Ectodermal cell (in vitro differentiated cells): ENCODE data around the gene ZNF385C.
"Not testable (repeated sequence)": the region's sequence is repeated elsewhere in the genome, so short reads cannot be mapped to it uniquely, and the experiment has no call there.

Source experiments
- H3K27ac ChIP-seq: 2 replicates; pipeline ENCODE4 v1.7.0; 2013; ENCODE audit warnings: mild to moderate bottlenecking, low read depth, low read length; ENCODE audit not compliant: insufficient read depth, poor library complexity, severe bottlenecking
- H3K27me3 ChIP-seq: 2 replicates; pipeline ENCODE4 v1.7.0; 2013; ENCODE audit warnings: mild to moderate bottlenecking, low read length; ENCODE audit not compliant: insufficient read depth, control insufficient read depth, poor library complexity, severe bottlenecking
- H3K36me3 ChIP-seq: one replicate; pipeline ENCODE4 v1.7.0; 2013; ENCODE audit warnings: low read length; ENCODE audit not compliant: control insufficient read depth, insufficient read depth
- H3K4me1 ChIP-seq: one replicate; pipeline ENCODE4 v1.7.0; 2013; ENCODE audit warnings: low read length; ENCODE audit not compliant: control insufficient read depth, insufficient read depth
- H3K4me3 ChIP-seq: 2 replicates; pipeline ENCODE4 v1.7.0; 2013; ENCODE audit warnings: low read depth, low read length, control low read depth; ENCODE audit not compliant: insufficient read depth
- H3K9me3 ChIP-seq: 2 replicates; pipeline ENCODE4 v1.7.0; 2013; ENCODE audit warnings: mild to moderate bottlenecking, low read length, moderate library complexity; ENCODE audit not compliant: control insufficient read depth
- WGBS, 2 experiments: methylation state at CpG; one replicate each; pipeline ENCODE4 v1.1.7; 2013; ENCODE audit warnings: missing lambda C conversion rate in 2 of 2; 5-methylcytosine and 5-hydroxymethylcytosine counted together

ZNF385C gene

GRCh38 chr17:42018339-42018738, 79.9 kb downstream of the ZNF385C start:
- H3K27me3 ChIP-seq, result no peaks in the 10 kb centered on the region
- WGBS, 2 experiments, result 48 to 67% methylated on average over 3 of the region's 3 CpGs
- H3K9me3 ChIP-seq, result no peaks in the 10 kb centered on the region
- peaks cover 6% of the 10 kb centered on the region for H3K36me3 ChIP-seq
- peak overlapping the region; percentile 100 for H3K4me3 ChIP-seq
- peaks cover 17% of the 10 kb centered on the region for H3K4me1 ChIP-seq
- no peak overlapping the region for H3K27ac ChIP-seq

GRCh38 chr17:42017866-42018200, 80.4 kb downstream of the ZNF385C start:
- Histone ChIP-seq H3K4me1 (peaks cover 17% of the 10 kb centered on the region), H3K27me3 (no peaks in the 10 kb centered on the region)

GRCh38 chr17:42016941-42017865, 81.1 kb downstream of the ZNF385C start, which contains the start of gene DNAJC7:
Gene DNAJC7 (minus strand): TSS chr17:42017439. CDS start chr17:42017416, 23 bp downstream.
- H3K27me3 ChIP-seq, result no peaks in the 10 kb centered on the region
- H3K4me3 ChIP-seq, result peak within 1 kb of the TSS; percentile 100
- peaks cover 17% of the 10 kb centered on the region for H3K4me1 ChIP-seq
- no peaks in the 10 kb centered on the region for H3K36me3 ChIP-seq
- no peaks in the 10 kb centered on the region for H3K9me3 ChIP-seq
- H3K27ac ChIP-seq, result peak within 1 kb of the TSS; percentile 90
- 0% methylated on average over 70 of the region's 70 CpGs for WGBS, 2 experiments

More at GRCh38 chr17:42017866-42018200, 80.4 kb downstream of the ZNF385C start:
- peak overlapping the region; percentile 90 for H3K27ac ChIP-seq
- peak overlapping the region; percentile 100 for H3K4me3 ChIP-seq
- peaks cover 1% of the 10 kb centered on the region for H3K36me3 ChIP-seq
- no peaks in the 10 kb centered on the region for H3K9me3 ChIP-seq
- 16 to 18% methylated on average over 11 of the region's 11 CpGs for WGBS, 2 experiments

- H3K27me3 ChIP-seq, result no peaks in the 10 kb centered on the region
- peaks cover 16% of the 10 kb centered on the region for H3K4me1 ChIP-seq
- H3K27ac ChIP-seq, result peak overlapping the region; percentile 90
- H3K9me3 ChIP-seq, result no peaks in the 10 kb centered on the region
- peak overlapping the region; percentile 100 for H3K4me3 ChIP-seq
- H3K36me3 ChIP-seq, result no peaks in the 10 kb centered on the region
- 16% methylated on average over 12 of the region's 12 CpGs for WGBS, 2 experiments
Measured at GRCh38 chr17:42016411-42016831, 81.9 kb downstream of the ZNF385C start.

GRCh38 chr17:42013740-42014139, 84.5 kb downstream of the ZNF385C start:
- H3K36me3 ChIP-seq, H3K27me3 ChIP-seq, H3K4me3 ChIP-seq, H3K4me1 ChIP-seq, H3K27ac ChIP-seq, H3K9me3 ChIP-seq: not testable (repeated sequence)
- whole genome bisulfite sequencing, 2 experiments, result 94 to 98% methylated on average over 12 of the region's 12 CpGs

GRCh38 chr17:42012363-42012762, 85.9 kb downstream of the ZNF385C start:
- 51 to 59% methylated on average over 4 of the region's 4 CpGs for WGBS, 2 experiments
- not testable (repeated sequence) for H3K9me3 ChIP-seq, H3K27me3 ChIP-seq, H3K27ac ChIP-seq, H3K4me3 ChIP-seq, H3K4me1 ChIP-seq, H3K36me3 ChIP-seq

- no peak overlapping the region for H3K4me3 ChIP-seq
- peaks cover 4% of the 10 kb centered on the region for H3K4me1 ChIP-seq
- 94 to 96% methylated on average over 3 of the region's 3 CpGs for WGBS, 2 experiments
- H3K27ac ChIP-seq, result no peak overlapping the region
- H3K36me3 ChIP-seq, result no peaks in the 10 kb centered on the region
- no peaks in the 10 kb centered on the region for H3K27me3 ChIP-seq
- no peaks in the 10 kb centered on the region for H3K9me3 ChIP-seq
Measured at GRCh38 chr17:42010898-42011516, 87.3 kb downstream of the ZNF385C start.

GRCh38 chr17:42010266-42010680, 88.0 kb downstream of the ZNF385C start:
- not testable (repeated sequence) for H3K9me3 ChIP-seq, H3K27ac ChIP-seq, H3K4me3 ChIP-seq, H3K36me3 ChIP-seq, H3K27me3 ChIP-seq, H3K4me1 ChIP-seq
- WGBS, 2 experiments, result 92 to 93% methylated on average over 9 of the region's 9 CpGs

GRCh38 chr17:42009170-42009569, 89.1 kb downstream of the ZNF385C start:
- Histone ChIP-seq H3K9me3 (no peaks in the 10 kb centered on the region), H3K4me1 (no peaks in the 10 kb centered on the region), H3K36me3 (no peaks in the 10 kb centered on the region), H3K27ac (no peak overlapping the region), H3K4me3 (no peak overlapping the region), H3K27me3 (no peaks in the 10 kb centered on the region)
- 85 to 90% methylated on average over 3 to 4 of the region's 4 CpGs for WGBS, 2 experiments

GRCh38 chr17:42005166-42005565, 93.1 kb downstream of the ZNF385C start:
- Histone ChIP-seq H3K4me3 (no peak overlapping the region), H3K9me3 (no peaks in the 10 kb centered on the region), H3K4me1 (no peaks in the 10 kb centered on the region), H3K27me3 (no peaks in the 10 kb centered on the region), H3K36me3 (peaks cover 9% of the 10 kb centered on the region), H3K27ac (no peak overlapping the region)
- WGBS, 2 experiments, result 100% methylated on average over 1 of the region's 1 CpG
